Germinal center (tissue), 1 donor: ENCODE results near the gene DNM3.

Experiments
- DNase-seq: peaks from one replicate; pipeline ENCODE4 v3.0.0; 2012; ENCODE audit warnings: mixed read lengths, low spot score

Gene DNM3

DNA sequence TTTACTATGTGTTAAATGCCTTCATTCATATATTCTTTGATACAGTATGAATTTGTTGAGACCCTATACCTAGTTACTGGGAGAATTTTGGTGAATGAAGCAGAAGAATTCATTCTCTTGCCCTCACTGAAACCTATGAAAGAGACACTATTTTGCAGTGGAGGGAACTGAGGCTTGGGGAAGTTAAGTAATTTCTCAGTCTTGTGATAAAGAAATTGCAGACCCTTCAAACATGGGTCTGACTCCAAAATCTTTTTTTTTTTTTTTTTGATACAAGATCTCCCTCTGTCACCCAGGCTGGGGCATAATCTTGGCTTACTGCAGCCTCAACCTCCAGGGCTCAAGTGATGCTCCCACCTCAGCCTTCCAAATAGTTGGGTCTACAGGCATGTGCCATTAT lies 132.1 kb downstream of the DNM3 start:
- DNase-seq, result no peak

DNA sequence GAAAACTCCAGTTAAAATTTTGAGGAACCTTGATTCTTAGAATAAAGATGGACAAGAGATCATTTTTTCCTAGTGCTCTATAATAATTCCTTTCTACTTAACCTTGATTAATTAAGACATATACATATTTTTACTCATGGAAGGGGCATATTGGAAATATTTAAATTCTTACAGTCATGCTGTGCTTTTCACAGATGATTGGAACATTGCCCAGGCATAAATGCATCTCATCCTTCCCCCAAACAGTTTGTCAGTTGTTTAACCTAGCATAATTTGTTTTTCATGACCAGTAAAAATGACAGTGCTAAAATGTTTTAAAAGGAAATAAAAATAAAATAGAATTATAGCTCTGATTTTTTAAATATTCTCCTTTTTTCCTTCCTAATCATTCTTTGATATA lies 140.0 kb downstream of the DNM3 start:
- DNase-seq, result no peak

DNA sequence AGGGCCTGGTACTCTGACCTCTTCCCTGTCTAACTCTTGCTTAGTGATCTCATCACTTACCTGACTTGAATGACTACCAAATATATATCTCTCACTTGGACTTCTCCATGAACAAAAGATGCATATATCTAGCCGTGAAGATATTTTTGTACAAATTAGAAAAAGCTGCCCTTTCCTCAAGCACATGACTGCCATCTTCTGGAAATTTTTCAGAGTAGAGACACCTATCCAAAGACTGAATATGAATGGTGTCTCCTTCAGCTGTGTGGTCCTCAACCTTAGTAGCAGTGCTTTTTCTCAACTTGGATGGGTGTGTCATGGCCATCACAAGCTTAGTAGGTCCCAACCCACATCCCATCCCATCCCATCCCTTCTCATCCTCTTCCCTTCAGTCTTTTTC lies 142.3 kb downstream of the DNM3 start:
- DNase-seq, result no peak

DNA sequence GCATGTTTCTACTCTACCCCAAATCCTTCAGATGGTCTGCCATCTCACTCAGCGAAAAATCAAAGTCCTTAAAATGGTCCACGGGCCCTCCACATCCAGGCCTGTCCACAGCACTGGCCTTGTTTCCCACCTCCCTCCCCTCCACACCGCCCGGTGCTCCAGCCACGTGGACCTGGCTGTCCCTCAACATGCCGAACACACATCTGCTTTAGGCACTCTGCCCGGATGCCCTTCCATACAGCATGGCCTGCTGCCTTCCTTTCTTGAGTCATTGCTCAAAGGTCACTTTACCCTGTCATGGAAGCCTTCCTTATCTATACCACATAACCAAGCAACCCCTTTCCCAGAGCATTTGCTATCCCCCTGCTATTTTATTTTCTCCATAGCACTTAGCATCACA lies 143.0 kb downstream of the DNM3 start:
- DNase-seq, result no peak

DNA sequence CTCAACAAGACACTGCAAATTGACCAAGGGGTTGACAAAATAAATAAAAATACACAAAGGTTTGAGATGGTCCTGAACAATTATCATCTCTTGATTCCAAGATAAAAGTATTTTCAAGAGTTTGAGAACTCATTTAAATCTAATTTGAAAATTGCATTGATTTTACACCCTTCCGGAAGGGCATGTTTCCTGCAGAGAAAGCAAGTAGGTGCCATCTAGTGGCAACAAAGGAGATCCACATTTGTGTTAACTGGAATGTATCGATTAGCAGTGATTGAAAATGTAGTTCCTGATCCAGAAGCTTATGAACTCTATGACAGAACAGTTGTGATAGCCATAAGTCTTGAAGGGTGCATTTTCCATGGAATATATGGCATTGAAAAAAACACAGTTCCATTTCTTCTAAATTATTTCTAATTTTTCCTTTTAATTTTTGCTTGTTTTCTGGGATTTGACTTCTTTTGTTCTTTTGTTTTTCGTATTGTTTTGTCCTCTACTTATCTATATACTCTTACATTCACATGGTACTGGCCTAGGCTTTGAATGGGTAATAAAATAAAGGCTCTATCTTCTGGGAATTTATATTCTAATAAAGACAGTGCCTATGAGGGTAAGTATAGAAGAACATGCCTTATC lies 143.7 kb downstream of the DNM3 start:
- peak; percentile 14 for DNase-seq

DNA sequence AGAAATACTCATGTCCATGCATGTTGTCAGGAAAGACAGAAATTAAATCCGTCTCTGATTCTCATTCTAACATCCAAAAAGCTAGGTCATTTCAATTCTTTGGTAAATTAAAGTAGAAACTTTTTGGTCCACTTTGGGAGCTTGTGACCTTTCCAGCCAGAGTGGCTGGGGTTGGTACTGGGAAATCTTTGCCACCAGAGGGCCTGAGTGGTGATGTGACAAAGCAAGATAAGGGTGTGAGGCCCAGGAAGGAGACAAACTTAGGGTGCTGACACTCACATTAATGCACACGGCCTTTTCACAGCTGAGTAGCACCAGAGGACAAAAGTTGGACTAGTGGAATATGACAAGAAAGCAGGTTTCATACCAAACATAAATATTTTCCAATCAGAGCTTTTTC lies 144.3 kb downstream of the DNM3 start:
- DNase-seq, result no peak

DNA sequence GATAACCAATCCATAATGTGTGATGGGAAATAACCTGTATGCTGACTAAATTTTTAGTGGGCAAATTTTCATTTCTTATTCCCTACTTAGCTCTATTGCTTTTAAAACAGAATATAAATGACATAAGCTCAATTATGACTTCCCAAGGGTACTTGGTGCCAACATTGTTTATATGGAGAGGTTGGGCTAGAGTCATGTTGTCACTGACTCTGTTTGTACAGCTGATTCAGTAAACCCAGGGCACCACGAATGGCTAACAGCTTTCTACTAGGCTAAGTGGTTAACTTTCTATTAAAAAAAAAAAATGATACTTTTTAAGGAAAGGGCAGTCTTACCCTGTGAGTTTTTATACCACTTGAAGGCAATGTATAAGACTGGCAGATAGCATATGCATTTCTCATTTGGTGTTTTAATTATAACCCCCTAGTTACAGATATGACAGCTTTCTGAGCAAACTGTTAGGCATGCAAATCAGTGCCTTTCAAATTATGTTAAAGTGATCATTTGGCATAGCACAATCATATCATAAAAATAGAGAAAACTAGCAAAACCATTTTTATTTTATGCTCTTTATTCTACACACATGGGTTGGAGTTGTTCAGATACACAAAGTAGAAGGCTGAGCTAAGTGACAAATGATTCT lies 147.1 kb downstream of the DNM3 start:
- no peak for DNase-seq

DNA sequence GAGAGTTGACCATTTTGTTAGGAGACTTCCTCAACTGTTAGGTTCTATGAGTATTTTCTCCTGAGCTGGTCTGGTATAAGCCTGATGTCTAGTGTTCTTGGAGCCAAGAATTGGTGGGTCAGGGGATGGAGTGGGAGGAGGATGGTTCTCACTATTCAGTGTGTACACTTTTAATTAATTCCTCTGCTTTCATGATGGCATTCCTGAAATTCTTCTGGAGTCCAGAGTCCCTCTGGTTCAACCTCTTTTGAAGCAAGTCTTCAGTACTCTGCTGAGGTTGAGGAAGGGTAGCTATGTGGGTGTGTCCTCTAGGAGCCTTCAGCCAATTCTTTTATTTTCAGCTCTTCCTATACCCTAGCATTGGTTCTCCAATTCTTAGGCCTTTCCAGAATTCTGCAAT lies 149.1 kb downstream of the DNM3 start:
- DNase-seq, result no peak

DNA sequence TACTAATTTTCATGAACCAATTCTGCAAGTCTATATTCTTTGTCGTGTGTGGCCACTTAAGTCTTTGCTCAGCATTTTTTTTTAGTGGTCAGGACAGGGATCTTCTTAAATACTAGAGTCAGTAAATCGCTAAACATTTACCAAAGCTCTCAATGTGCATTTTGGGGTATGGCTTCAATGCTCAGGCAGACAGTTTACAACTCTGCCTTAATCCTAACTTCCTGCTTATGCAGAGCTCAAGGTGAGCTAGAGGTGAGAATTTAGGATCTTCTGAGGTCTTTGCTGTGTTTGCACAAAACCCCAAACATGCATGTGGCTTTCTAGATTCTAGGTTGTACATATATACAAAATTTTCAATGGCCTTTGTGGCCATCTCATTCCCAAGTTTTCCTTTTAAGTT lies 153.0 kb downstream of the DNM3 start:
- DNase-seq, result no peak

DNA sequence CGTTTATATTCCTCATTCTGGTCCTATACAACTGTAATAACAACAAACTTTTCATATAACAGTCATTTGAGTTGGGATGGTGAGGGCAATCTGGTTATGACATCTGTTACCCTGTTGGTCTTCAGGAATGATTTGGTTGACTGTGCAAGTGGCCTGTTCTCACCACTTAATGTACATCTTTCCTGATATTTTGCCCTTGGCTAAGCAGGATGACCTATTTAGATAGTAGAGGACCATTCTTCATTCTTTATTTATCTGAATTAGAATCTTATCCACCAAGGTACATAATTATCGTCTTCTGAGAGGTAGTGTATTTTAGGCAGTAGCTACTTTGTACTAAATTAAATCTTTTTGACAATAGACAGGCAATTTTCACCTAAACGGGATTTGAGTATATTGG lies 154.3 kb downstream of the DNM3 start:
- no peak for DNase-seq

DNA sequence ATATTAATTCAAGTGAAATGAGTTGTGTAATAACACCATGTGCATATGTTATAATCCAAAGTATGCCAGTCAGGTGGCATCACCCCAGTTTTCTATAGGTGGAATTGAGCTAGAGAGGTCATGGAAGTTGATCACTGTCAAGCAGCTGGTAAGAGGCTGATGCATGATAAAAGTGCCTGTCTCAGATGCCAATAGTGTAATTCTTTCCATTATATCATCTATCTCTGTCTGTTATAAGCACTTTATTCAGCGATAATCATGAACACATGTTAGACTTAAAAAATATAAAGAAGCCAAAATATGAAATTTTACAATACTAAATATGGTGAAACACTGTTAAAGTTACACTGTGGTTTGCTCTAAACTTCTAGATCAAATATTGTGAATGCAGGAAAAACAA lies 156.6 kb downstream of the DNM3 start:
- no peak for DNase-seq

DNA sequence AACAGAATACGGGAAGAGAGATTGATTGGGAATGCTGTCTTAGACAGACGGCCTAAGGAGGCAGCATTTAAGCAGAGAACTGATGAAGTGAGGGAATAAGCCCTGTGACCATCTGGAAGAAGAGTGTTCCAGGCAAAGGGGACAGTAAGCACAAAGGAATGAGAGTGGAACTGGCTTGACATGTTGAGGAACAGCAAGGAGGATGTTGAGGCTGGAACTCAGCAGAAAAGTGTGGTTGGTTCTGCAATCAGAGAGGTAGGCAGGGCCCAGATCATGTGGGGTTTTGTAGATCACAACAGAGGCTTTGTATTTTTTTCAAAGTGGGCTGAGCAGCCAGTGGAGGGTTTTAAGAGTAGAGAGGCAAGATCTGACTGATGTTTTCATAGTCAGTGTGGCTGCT lies 157.4 kb downstream of the DNM3 start:
- DNase-seq, result no peak

DNA sequence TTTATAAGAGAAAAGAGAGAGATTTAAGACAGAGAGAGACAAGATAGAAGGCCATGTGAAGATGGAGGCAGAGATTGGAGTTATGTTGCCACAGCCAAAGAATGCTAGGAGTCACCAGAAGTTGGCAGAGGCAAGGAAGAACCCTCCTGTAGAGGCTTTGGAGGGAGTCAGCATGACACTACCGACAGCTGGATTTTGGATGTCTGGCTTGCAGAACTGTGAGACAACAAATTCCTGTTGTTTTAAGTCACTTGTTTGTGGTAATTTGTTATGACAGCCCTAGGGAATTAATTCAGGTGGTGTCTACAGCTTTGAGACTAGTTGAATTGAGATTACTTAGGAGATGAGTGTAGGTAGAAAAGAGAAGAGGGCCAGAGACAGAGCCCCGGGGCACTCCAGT lies 158.5 kb downstream of the DNM3 start:
- no peak for DNase-seq

DNA sequence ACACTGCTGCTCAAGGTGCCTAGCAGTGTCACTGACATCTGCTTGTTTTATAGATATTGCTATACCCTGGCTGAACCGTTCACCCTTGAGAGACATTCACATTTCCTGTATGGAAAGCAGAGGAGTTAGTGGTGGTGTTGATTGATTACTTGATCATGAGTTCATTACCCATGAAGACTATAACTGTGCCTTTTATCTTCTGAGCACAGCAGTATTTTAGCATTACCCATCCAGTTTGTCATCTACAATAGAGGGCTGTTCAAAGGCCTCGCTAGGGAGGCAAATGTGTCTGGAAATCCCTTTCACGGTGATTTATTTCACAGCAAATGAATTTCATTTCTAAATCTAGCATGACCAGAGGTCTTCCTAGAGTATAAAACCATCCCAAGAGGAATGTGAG lies 160.0 kb downstream of the DNM3 start:
- DNase-seq, result no peak

DNA sequence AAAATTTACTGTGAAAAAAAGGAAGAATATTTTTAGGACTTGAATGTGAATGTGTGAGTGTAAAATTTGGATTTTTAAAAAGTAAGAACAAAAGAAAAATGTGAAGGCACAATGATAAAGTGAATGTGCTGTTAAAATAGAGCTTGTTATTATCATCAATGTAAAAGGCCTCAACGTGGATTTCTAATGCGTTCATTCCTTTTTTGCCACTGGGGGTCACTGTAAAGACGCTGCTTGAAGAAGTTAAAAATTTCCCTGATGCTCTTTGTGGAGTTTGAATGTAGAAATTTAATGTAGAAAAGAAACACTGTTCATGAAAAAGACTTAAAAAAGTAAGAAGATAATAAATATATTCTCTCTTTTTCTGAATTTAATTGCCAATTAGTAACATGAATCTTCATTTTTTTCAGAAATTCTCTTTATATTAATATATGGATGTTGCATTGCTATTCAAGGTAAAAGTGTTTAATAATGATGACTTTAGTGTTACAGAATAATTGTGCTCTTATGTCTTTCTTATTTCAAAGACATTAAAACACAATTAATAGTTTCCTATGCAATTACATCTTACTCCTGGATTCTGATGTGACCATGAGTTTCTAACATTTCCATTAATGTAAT lies 161.5 kb downstream of the DNM3 start:
- peak; percentile 16 for DNase-seq

DNA sequence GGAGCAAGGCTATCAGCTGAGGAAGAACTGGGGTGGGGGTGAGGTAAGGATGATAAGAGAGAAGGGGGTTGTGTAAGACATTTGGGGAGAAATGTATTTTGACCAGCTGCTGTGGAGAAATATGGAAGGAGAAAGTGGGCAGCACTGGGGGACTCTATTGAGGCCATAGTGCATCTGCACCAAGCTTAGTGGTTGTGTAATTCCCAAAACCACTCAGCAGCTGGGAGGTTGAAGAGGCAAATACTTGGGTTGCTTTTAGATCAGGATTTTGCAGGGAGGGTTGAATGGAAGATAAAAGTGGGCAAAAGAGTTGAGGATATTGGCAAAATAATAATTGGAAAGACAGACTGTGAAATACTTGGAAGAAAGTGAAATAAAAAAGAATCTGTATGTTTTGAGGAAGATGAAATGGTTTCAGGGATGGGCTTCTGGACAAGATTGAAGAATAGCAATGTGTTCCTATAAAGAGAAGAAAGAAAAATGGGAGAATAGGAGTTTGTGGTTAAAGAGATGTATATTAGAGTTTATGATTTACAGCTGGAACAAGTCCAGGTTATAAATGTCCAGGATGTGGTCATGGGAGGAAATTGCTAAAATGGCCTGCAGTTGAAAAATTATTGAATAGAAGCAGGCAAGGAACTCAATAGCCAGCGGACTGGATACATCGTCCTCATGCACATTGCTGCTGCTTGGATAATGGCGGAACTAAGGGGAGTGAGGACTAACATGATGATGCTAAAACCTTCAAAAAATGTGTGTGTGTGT lies 162.7 kb downstream of the DNM3 start:
- no peak for DNase-seq

DNA sequence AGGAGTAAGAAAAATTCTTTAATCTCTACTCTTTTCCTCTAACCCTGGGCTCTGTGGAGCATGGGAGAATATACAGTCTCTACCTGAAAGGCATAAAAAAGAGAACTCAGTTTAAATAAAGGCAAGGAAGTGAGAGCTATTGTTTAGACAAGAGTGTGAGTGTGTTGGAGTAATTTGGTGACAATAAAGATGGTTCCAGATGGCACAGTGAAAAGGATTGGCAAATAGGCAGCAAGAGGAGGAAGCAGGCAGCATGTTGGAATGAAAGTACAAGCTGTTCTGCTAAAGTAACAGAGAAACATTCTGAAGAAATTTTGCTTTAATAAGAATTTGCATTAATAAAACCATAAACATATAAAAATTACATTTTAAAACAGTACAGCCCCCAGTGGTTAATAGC lies 163.4 kb downstream of the DNM3 start:
- DNase-seq, result no peak

DNA sequence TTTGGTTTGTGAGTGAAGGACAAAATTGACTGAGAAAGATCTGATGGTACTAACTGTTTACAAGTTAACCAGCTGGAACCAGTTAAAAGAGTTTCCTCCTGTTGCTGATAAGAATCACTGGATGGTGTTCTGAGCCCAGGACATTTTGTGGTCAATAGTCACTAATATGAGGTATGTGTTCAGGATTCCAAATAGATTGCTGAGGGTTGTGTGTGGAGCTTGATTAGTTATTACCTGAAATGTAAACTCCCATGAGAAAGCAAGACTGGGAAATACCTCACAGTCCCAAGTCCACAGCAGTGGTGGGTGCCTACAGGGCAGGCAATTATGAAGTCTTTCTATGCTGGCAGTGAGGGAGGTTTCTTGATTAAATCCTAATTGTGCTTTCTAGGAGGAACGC lies 164.6 kb downstream of the DNM3 start:
- no peak for DNase-seq

DNA sequence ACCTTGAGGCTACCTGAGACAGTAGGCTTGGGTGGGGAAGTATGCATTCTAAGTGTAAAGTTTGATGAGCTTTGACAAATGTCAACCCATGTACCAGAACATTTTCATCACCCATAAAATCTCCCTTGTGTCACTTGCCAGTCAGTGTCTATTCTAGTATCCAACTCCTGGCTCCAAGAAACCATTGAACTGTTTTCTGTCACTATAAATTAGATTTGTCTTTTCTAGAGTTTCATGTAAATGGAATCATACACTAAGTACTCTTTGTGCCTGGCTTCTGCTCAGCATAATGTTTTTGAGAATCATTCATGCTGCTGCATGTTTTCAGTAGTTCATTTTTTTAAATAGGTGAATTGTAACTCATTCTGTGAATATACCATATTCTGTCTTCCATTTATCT lies 165.4 kb downstream of the DNM3 start:
- no peak for DNase-seq

DNA sequence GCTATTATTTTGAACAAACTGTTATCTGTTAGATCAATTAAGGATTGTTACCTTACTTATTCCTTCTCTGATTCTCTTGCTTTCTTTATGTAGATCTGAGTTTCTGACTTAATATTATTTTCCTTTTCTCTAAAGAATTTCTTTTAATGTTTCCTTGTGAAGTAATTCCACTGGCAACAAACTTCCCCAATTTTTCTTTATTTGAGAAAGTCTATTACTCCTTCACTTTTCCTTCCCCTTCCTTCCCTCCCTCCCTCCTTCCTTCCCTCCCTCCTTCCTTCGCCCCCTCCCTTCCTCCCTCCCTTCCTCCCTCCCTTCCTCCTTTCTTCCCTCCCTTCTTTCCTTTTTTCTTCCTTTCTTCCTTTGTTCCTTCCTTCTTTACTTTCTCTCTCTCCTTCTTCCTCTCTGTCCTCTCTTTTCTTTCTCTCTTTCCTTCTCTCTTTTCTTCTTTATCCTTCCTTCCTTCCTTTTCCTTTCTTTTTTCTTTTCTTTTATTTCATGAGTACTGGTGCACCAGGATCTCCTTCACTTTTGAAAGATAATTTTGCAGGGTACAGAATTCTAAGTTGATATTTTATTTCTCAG lies 177.5 kb downstream of the DNM3 start:
- no peak for DNase-seq

DNA sequence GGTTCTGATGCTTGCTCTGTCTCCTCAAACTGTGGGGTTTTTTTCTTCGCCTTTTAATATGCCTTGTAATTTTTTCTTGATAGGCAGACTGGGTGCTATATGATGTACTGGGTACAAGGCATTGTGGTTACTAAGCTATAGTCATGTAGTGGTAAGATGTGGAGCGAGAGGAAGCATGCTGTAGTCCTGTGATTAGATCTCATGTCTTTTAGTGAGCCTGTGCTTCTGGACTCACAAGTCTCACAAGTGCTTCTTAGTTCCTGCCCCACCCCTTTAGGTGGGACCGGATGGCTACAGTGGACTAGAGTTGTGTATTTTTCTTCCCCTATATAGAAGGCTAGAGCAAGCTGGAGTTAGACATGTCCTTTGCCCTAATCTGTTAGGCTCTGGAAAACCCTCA lies 178.7 kb downstream of the DNM3 start:
- DNase-seq, result no peak

DNA sequence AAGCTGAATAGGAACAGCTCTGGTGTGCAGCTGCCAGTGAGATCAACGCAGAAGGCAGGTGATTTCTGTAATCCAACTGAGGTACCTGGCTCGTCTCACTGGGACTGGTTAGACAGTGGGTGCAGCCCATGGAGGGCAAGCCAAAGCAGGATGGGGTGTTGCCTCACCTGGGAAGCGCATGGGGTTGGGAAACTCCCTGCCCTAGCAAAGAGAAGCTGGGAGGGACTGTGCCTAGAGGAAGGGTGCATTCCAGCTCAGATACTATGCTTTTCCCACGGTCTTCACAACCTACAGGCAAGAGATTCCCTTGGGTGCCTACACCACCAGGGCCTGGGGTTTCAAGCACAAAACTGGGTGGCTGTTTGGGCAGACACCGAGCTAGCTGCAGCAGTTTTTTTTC lies 183.2 kb downstream of the DNM3 start:
- DNase-seq, result no peak
